ENCODE data around the gene OBI1.

DNA sequence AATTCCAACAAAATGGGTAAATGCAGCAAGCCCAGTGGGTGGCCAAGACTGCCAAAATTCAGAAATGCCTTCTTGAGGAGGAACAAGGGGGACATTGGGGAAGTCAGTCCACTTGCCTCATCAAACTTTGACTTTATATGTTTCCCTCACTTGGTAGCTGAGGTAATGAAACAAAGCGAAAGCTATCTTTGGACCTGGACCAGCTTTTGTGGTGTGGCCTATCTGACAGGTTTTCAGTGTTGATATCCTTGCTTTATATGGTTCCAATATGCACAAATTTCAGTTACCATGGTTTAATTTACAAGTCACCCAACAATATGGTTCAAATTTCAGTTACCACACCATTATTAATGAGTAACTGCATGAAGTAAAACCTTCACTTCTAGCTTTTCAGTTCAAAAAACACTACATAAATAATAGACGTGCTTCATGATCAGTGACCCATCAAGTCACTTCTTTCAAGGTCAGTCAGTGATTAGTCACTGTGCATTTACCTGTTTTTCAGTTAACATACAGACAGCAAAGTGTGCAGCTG is 38.0 kb downstream of the OBI1 start:
- TF ChIP-seq POLR2A (IDR thresholded peaks at IDR 0.05; ENCODE audit: low read depth, low read length) (no peak), POLR2AphosphoS5 (IDR thresholded peaks at IDR 0.05; ENCODE audit: low read depth, low read length) (no peak), TAF1 (IDR thresholded peaks at IDR 0.05; ENCODE audit: borderline replicate concordance, low read depth, low read length) (no peak)

All from GM12892 (cell line).